Endothelial cell of umbilical vein (primary cell): ENCODE data around the gene PHF8. TPM values are rescaled to one million over a fixed set of nuclear protein-coding genes. Genes with fewer than 3 reads are reported as not detected.

Source experiments
- Bru-seq: library from RNA; stranded (reverse); fragments of 400-500 nt; gene quantifications from one replicate; lab custom pipeline; 2021; lab: Mats Ljungman, UMichigan
- BruChase-seq, 2 experiments: library from RNA; stranded (reverse); fragments of 400-500 nt; gene quantifications; one replicate each; lab custom pipeline; 2021; lab: Mats Ljungman, UMichigan
- BruUV-seq: library from RNA; stranded (reverse); fragments of 400-500 nt; replicated peaks from 2 replicates; lab custom pipeline; 2021; lab: Mats Ljungman, UMichigan
- CTCF ChIA-PET: fragments of 300-600, 350-600 bp; sonication (Branson Sonifier 250); formaldehyde crosslinking; loops from one replicate; lab custom pipeline; 2021; ENCODE audit warnings: antibody characterized with exemption, inconsistent platforms; lab: Charles Lee
- POLR2A ChIA-PET: fragments of 300-600, 350-600 bp; sonication (Branson Sonifier 250); formaldehyde crosslinking; loops from one replicate; lab custom pipeline; 2021; ENCODE audit warnings: antibody characterized with exemption, inconsistent platforms; lab: Charles Lee
- DNase-seq: peaks from one replicate; pipeline ENCODE4 v3.0.0-alpha.2; 2011; ENCODE audit warnings: low read depth, low spot score
- FAIRE-seq: peaks from 2 replicates; lab custom pipeline; 2011; peaks lifted over from hg19 to GRCh38; lab: Jason Lieb, UNC
- H2AFZ ChIP-seq: 2 replicates; pipeline ENCODE4 v1.6.0; 2012; ENCODE audit warnings: low read depth, low read length, control low read depth, inconsistent platforms
- H3K27ac ChIP-seq: 2 replicates; pipeline ENCODE4 v1.5.1; 2011; ENCODE audit warnings: low read depth, mild to moderate bottlenecking, control low read depth, low read length, moderate library complexity; ENCODE audit not compliant: insufficient read depth
- H3K27me3 ChIP-seq, 2 experiments: 2 replicates each; pipeline versions ENCODE4 v1.6.0 to v1.6.1; 2011; ENCODE audit warnings: low read length in 2 of 2, mixed read lengths in 1 of 2; ENCODE audit not compliant: control insufficient read depth in 2 of 2, insufficient read depth in 2 of 2
- H3K36me3 ChIP-seq, 2 experiments: 2 replicates in 1 of 2; 3 replicates in 1 of 2; pipeline ENCODE4 v1.5.1; 2011; ENCODE audit warnings: low read length in 2 of 2, mild to moderate bottlenecking in 1 of 2, moderate library complexity in 1 of 2; ENCODE audit not compliant: control insufficient read depth in 2 of 2, insufficient read depth in 2 of 2; ENCODE audit errors: extremely low read depth in 1 of 2
- H3K4me1 ChIP-seq: 3 replicates; pipeline ENCODE4 v1.5.1; 2011; ENCODE audit warnings: mild to moderate bottlenecking, low read length; ENCODE audit not compliant: control insufficient read depth, insufficient read depth; ENCODE audit errors: extremely low read depth
- H3K4me2 ChIP-seq: 2 replicates; pipeline ENCODE4 v1.6.1; 2011; ENCODE audit warnings: low read length, control low read depth, mixed read lengths; ENCODE audit not compliant: insufficient read depth
- H3K4me3 ChIP-seq, 3 experiments: fragments of 200-600 bp in 1 of 3; sonication (generic), shearing (Covaris generic) in 1 of 3; replicated peaks in 1 of 3; 2 replicates each; pipeline ENCODE4 v1.5.1; 2011 to 2016; ENCODE audit warnings: control low read depth in 3 of 3, low read length in 3 of 3, mild to moderate bottlenecking in 2 of 3, inconsistent platforms in 1 of 3, low read depth in 1 of 3, moderate library complexity in 1 of 3; ENCODE audit not compliant: insufficient read depth in 1 of 3
- H3K79me2 ChIP-seq: 2 replicates; pipeline ENCODE4 v1.6.0; 2012; ENCODE audit warnings: low read length, inconsistent platforms; ENCODE audit not compliant: control insufficient read depth, insufficient read depth
- H3K9ac ChIP-seq: replicated peaks from 2 replicates; pipeline ENCODE3; 2011; ENCODE audit warnings: low read length, control low read depth; ENCODE audit not compliant: insufficient read depth; ENCODE audit errors: extremely low read depth
- H3K9me1 ChIP-seq: replicated peaks from 3 replicates; pipeline ENCODE4 v1.6.0; 2011; ENCODE audit warnings: mild to moderate bottlenecking, low read length; ENCODE audit not compliant: control insufficient read depth, insufficient read depth; ENCODE audit errors: extremely low read depth
- H3K9me3 ChIP-seq: replicated peaks from 2 replicates; pipeline ENCODE4 v1.5.1; 2012; ENCODE audit warnings: low read length, inconsistent platforms; ENCODE audit not compliant: control insufficient read depth, insufficient read depth
- H4K20me1 ChIP-seq: replicated peaks from 2 replicates; pipeline ENCODE3; 2011; ENCODE audit warnings: mild to moderate bottlenecking, low read length; ENCODE audit not compliant: control insufficient read depth, insufficient read depth; ENCODE audit errors: extremely low read depth
- CTCF ChIP-seq, 2 donors: IDR thresholded peaks; 1 replicate in 1 of 2; 2 replicates in 1 of 2; pipeline ENCODE4 v1.5.1; 2011; ENCODE audit warnings: low read length in 2 of 2, mild to moderate bottlenecking in 2 of 2, moderate library complexity in 2 of 2, control low read depth in 1 of 2, inconsistent platforms in 1 of 2, low read depth in 1 of 2; ENCODE audit not compliant: insufficient read depth in 1 of 2; ENCODE audit errors: extremely low read depth in 1 of 2
- EZH2 ChIP-seq: IDR thresholded peaks from 2 replicates; pipeline ENCODE4 v1.6.1; 2012; ENCODE audit warnings: borderline replicate concordance, low read depth, mild to moderate bottlenecking, moderate library complexity, low read length, inconsistent platforms; ENCODE audit not compliant: severe bottlenecking
- FOS ChIP-seq: IDR thresholded peaks from 2 replicates; pipeline ENCODE4 v1.6.1; 2011; ENCODE audit warnings: mild to moderate bottlenecking, low read length, moderate library complexity, borderline replicate concordance; ENCODE audit not compliant: insufficient read depth
- GATA2 ChIP-seq: IDR thresholded peaks from 2 replicates; pipeline ENCODE4 v1.7.0; 2011; ENCODE audit warnings: low read depth, mild to moderate bottlenecking, moderate library complexity, mixed read lengths, low read length; ENCODE audit not compliant: insufficient read length, insufficient read depth
- JUN ChIP-seq: IDR thresholded peaks from 2 replicates; pipeline ENCODE4 v1.6.1; 2011; ENCODE audit warnings: borderline replicate concordance, low read depth; ENCODE audit not compliant: insufficient read length, insufficient read depth
- MAX ChIP-seq: IDR thresholded peaks from 2 replicates; pipeline ENCODE4 v1.6.1; 2011; ENCODE audit not compliant: insufficient read depth, insufficient read length
- MYC ChIP-seq: IDR thresholded peaks from one replicate; pipeline ENCODE4 v1.6.1; 2011; ENCODE audit warnings: mild to moderate bottlenecking, low read depth, low read length
- POLR2A ChIP-seq: IDR thresholded peaks from 2 replicates; pipeline ENCODE4 v1.6.1; 2012; ENCODE audit warnings: low read depth, mild to moderate bottlenecking, control low read depth, low read length
- POLR2AphosphoS5 ChIP-seq: IDR thresholded peaks from 2 replicates; pipeline ENCODE4 v1.6.1; 2012; ENCODE audit warnings: low read depth, mild to moderate bottlenecking, control low read depth, low read length, moderate library complexity; ENCODE audit not compliant: insufficient read depth
- dilution Hi-C: fragments of 300-500 bp; cut with MboI; formaldehyde crosslinking; loops from one replicate; pipeline ENCODE4 v1.15.0; 2019; ENCODE audit warnings: low sequenced_read_pairs; ENCODE audit not compliant: extremely low pct_ligation_motif_present
- intact Hi-C: fragments of 100-400 bp; cut with micrococcal nuclease; formaldehyde crosslinking; loops from one replicate; pipeline ENCODE4 v1.10.0; 2022
- long read RNA-seq: library from polyadenylated mRNA; stranded (forward); transcript quantifications from one replicate; pipeline ENCODE4 v2.0.0, GENCODE V29; 2021
- polyA minus RNA-seq, 3 experiments: library from RNA; depleted of rRNA, polyadenylated mRNA; stranded (reverse); fragments of >200 nt; gene quantifications; 1 replicate in 1 of 3; 2 replicates in 2 of 3; pipeline ENCODE4 v1.2.3, GENCODE V29; 2011
- polyA plus RNA-seq, 4 experiments: library from polyadenylated mRNA; depleted of rRNA in 3 of 4; stranded (reverse) in 3 of 4; unstranded in 1 of 4; fragments of >200 nt; gene quantifications; 2 replicates each; pipeline versions ENCODE4 v1.2.1 to v1.2.3, GENCODE V29; 2011 to 2012; ENCODE audit warnings: missing spikeins in 1 of 4
- total RNA-seq: library from RNA; stranded (reverse); gene quantifications from 2 replicates; pipeline ENCODE4 v1.2.3, GENCODE V29; 2021

PHF8 gene
- total RNA-seq, result 23.2 and 25.5 TPM in 2 replicates
- polyA plus RNA-seq, result 10.9 and 12.1 TPM in 2 replicates
- polyA plus RNA-seq (2011; cell fraction: cytosol; rRNA removed), result 12.8 and 13.9 TPM in 2 replicates
- 42.5 and 45.1 TPM in 2 replicates for polyA plus RNA-seq (2011; cell fraction: nucleus; rRNA removed)
- polyA plus RNA-seq (2012), result 12.1 and 14.1 TPM in 2 replicates
- polyA minus RNA-seq, result 47.1 and 47.6 TPM in 2 replicates
- polyA minus RNA-seq (2011; cell fraction: cytosol; rRNA and poly(A)+ RNA removed), result 18.0 TPM
- polyA minus RNA-seq (2011; cell fraction: nucleus; rRNA and poly(A)+ RNA removed), result 56.6 and 62.8 TPM in 2 replicates
- percentile 63 among the genes with signal in this experiment for Bru-seq, nascent RNA
- percentile 75 among the genes with signal in this experiment for BruChase-seq, experiment 1, labeled RNA remaining after a 6-hour chase
- percentile 67 among the genes with signal in this experiment for BruChase-seq, experiment 2, labeled RNA remaining after a 2-hour chase
- long read RNA-seq, full-length matches to known transcripts, result 2 of 11 reads
- long read RNA-seq, partial matches to known transcripts, result 2 of 11 reads
- long read RNA-seq, other reads (novel, unspliced or antisense), result 7 of 11 reads

- Histone ChIP-seq H2AFZ (peak within 1 kb of the TSS; percentile 85), H3K27me3 (no peaks in the 10 kb centered on the region), H3K4me2 (peak within 1 kb of the TSS; percentile 98), H3K27ac (peak within 1 kb of the TSS; percentile 81), H4K20me1 (no peaks in the 10 kb centered on the region), H3K9me3 (no peaks in the 10 kb centered on the region), H3K36me3 (no peaks in the 10 kb centered on the region), H3K4me3 (peak within 1 kb of the TSS; percentile 66 to 87 (median 70)), H3K9ac (peak within 1 kb of the TSS; percentile 93), H3K9me1 (no peaks in the 10 kb centered on the region), H3K4me1 (peaks cover 13% of the 10 kb centered on the region), H3K79me2 (peaks cover 3% of the 10 kb centered on the region)
- intact Hi-C loops (loop anchor here (1.0 to 10.0 kb wide), 7 partner anchors 139 to 1110 kb away; partner anchors contain the start of genes FAM120C, MAGED2, TSR2 and WNK3), dilution Hi-C loops (no loop called here)
- FAIRE-seq, result peak; percentile 99
- POLR2A ChIA-PET, result interaction anchor here (0.6 to 1.4 kb wide), 3 partner anchors 14 to 396 kb away, joined by 3 to 10 read pairs (median 4); partner anchors contain the start of genes FAM120C and TSR2
- BruUV-seq, result no TSS peak
- peak; percentile 95 for DNase-seq
- TF ChIP-seq MAX (no peak), GATA2 (no peak), JUN (peak; percentile 48), CTCF (IDR thresholded peaks at IDR 0.05; ENCODE audit: extremely low read depth in 1 of 2, insufficient read depth in 1 of 2, low read depth in 1 of 2, low read length in 2 of 2) (no peak), FOS (peak; percentile 18), EZH2 (no peak), POLR2AphosphoS5 (peak; percentile 59), MYC (no peak), POLR2A (peak; percentile 70)
- CTCF ChIA-PET, result interaction anchor here (0.8 to 2.7 kb wide), 2 partner anchors 133 to 395 kb away, joined by 4 to 15 read pairs; partner anchors contain the start of gene TSR2
Measured at GRCh38 chrX:54044126-54044876, at the start of gene PHF8. TSS of gene PHF8 (minus strand) at chrX:54044473. CDS start at chrX:54042728, 1,745 bp downstream.
